NCI-H2227 (cell line): ENCODE measurements around the gene CYTL1.
"Not testable (repeated sequence)": the region's sequence is repeated elsewhere in the genome, so short reads cannot be mapped to it uniquely, and the experiment has no call there.

Experiments used
- DNase-seq: peaks from one replicate; lab custom pipeline; 2025; ENCODE audit not compliant: unreplicated experiment; lab: John Stamatoyannopoulos, UW

The CYTL1 gene

GRCh38 chr4:5003372-5003857, 15.8 kb downstream of the CYTL1 start:
- DNase-seq, result no peak

- not testable (repeated sequence) for DNase-seq
These were observed 17.6 kb downstream of the CYTL1 start for GRCh38 chr4:5001641-5002040.

GRCh38 chr4:4996935-4997334, 22.3 kb downstream of the CYTL1 start:
- DNase-seq, result not testable (repeated sequence)

GRCh38 chr4:4995908-4996265, 23.4 kb downstream of the CYTL1 start:
- no peak for DNase-seq

- peak; percentile 55 for DNase-seq
These were observed 24.0 kb downstream of the CYTL1 start for GRCh38 chr4:4995103-4995907.

- DNase-seq, result no peak
These were observed 24.8 kb downstream of the CYTL1 start for GRCh38 chr4:4994312-4995097.

GRCh38 chr4:4992833-4993232, 26.4 kb downstream of the CYTL1 start:
- no peak for DNase-seq

- no peak for DNase-seq
These were observed 27.6 kb downstream of the CYTL1 start for GRCh38 chr4:4991541-4992099.

GRCh38 chr4:4990857-4991540, 28.3 kb downstream of the CYTL1 start:
- no peak for DNase-seq

- DNase-seq, result no peak
These were observed 28.9 kb downstream of the CYTL1 start for GRCh38 chr4:4990329-4990728.

GRCh38 chr4:4989083-4989622, 30.1 kb downstream of the CYTL1 start:
- no peak for DNase-seq

- DNase-seq, result no peak
These were observed 31.6 kb downstream of the CYTL1 start for GRCh38 chr4:4987656-4988055.

- no peak for DNase-seq
These were observed 32.4 kb downstream of the CYTL1 start for GRCh38 chr4:4986841-4987240.

GRCh38 chr4:4985844-4986243, 33.4 kb downstream of the CYTL1 start:
- DNase-seq, result no peak

- DNase-seq, result no peak
These were observed 34.2 kb downstream of the CYTL1 start for GRCh38 chr4:4985036-4985435.

GRCh38 chr4:4984186-4984585, 35.1 kb downstream of the CYTL1 start:
- DNase-seq, result no peak

- no peak for DNase-seq
These were observed 37.4 kb downstream of the CYTL1 start for GRCh38 chr4:4981827-4982226.

- no peak for DNase-seq
These were observed 37.8 kb downstream of the CYTL1 start for GRCh38 chr4:4981427-4981826.

GRCh38 chr4:4980621-4981230, 38.5 kb downstream of the CYTL1 start:
- no peak for DNase-seq

- no peak for DNase-seq
These were observed 39.3 kb downstream of the CYTL1 start for GRCh38 chr4:4979971-4980370.

- DNase-seq, result no peak
These were observed 44.5 kb downstream of the CYTL1 start for GRCh38 chr4:4974727-4975126.
